Liver (tissue), 9 donors: ENCODE results near the gene FASTKD1. TPM values are rescaled to one million over a fixed set of nuclear protein-coding genes. Genes with fewer than 3 reads are reported as not detected.

Experiments
- DNase-seq: peaks from one replicate; pipeline ENCODE4 v3.0.0-alpha.2; 2017; ENCODE audit warnings: low spot score
- H3K27ac ChIP-seq, 2 donors: one replicate each; pipeline ENCODE4 v1.7.0; 2013; ENCODE audit warnings: inconsistent platforms in 2 of 2, low read length in 2 of 2, control low read depth in 1 of 2, low read depth in 1 of 2, mild to moderate bottlenecking in 1 of 2
- H3K27me3 ChIP-seq, 4 donors: one replicate each; pipeline versions ENCODE4 v1.6.1 to v1.7.0; 2013; ENCODE audit warnings: low read length in 3 of 4, inconsistent platforms in 1 of 4, mild to moderate bottlenecking in 1 of 4, moderate library complexity in 1 of 4; ENCODE audit not compliant: control insufficient read depth in 4 of 4, insufficient read depth in 4 of 4
- H3K36me3 ChIP-seq, 4 donors: one replicate each; pipeline versions ENCODE4 v1.6.1 to v1.7.0; 2013; ENCODE audit warnings: low read length in 3 of 4, mild to moderate bottlenecking in 3 of 4, low read depth in 1 of 4, moderate library complexity in 1 of 4; ENCODE audit not compliant: control insufficient read depth in 4 of 4, insufficient read depth in 3 of 4
- H3K4me1 ChIP-seq, 4 donors: one replicate each; pipeline versions ENCODE4 v1.6.1 to v1.7.0; 2013; ENCODE audit warnings: low read length in 3 of 4, mild to moderate bottlenecking in 3 of 4, moderate library complexity in 1 of 4; ENCODE audit not compliant: control insufficient read depth in 4 of 4, insufficient read depth in 4 of 4
- H3K4me3 ChIP-seq, 3 donors: one replicate each; pipeline versions ENCODE4 v1.6.1 to v1.7.0; 2013; ENCODE audit warnings: low read length in 3 of 3, control low read depth in 1 of 3, low read depth in 1 of 3, mild to moderate bottlenecking in 1 of 3
- H3K9ac ChIP-seq, 2 donors: one replicate each; pipeline ENCODE4 v1.7.0; 2013; ENCODE audit warnings: low read length in 2 of 2, mild to moderate bottlenecking in 2 of 2, moderate library complexity in 2 of 2, control low read depth in 1 of 2, low read depth in 1 of 2
- H3K9me3 ChIP-seq, 4 donors: one replicate each; pipeline versions ENCODE4 v1.6.1 to v1.7.0; 2013; ENCODE audit warnings: low read length in 3 of 4; ENCODE audit not compliant: control insufficient read depth in 4 of 4
- ATF3 ChIP-seq: IDR thresholded peaks from 2 replicates; pipeline ENCODE4 v1.6.1; 2016; ENCODE audit warnings: antibody characterized with exemption
- EGR1 ChIP-seq, 2 donors: IDR thresholded peaks; 2 replicates each; pipeline ENCODE4 v1.6.1; 2016 to 2018; ENCODE audit warnings: antibody characterized with exemption in 2 of 2, low read depth in 2 of 2
- FOXA1 ChIP-seq: IDR thresholded peaks from 2 replicates; pipeline ENCODE4 v1.6.1; 2016; ENCODE audit warnings: antibody characterized with exemption
- FOXA2 ChIP-seq: IDR thresholded peaks from 2 replicates; pipeline ENCODE4 v1.6.1; 2016; ENCODE audit warnings: antibody characterized with exemption
- GABPA ChIP-seq, 2 donors: IDR thresholded peaks in 1 of 2; conservative IDR thresholded peaks in 1 of 2; 2 replicates each; pipeline ENCODE4 v1.6.1; 2016; ENCODE audit warnings: antibody characterized with exemption in 2 of 2, mild to moderate bottlenecking in 1 of 2, moderate library complexity in 1 of 2
- HNF4A ChIP-seq, 2 donors: conservative IDR thresholded peaks; 2 replicates each; pipeline ENCODE4 v1.6.1; 2016; ENCODE audit warnings: antibody characterized with exemption in 2 of 2, mild to moderate bottlenecking in 2 of 2
- HNF4G ChIP-seq: IDR thresholded peaks from 2 replicates; pipeline ENCODE4 v1.6.1; 2016; ENCODE audit warnings: antibody characterized with exemption
- JUND ChIP-seq, 2 donors: IDR thresholded peaks; 2 replicates each; pipeline ENCODE4 v1.6.1; 2016; ENCODE audit warnings: antibody characterized with exemption in 2 of 2
- NR2F2 ChIP-seq: IDR thresholded peaks from 2 replicates; pipeline ENCODE4 v1.6.1; 2016; ENCODE audit warnings: antibody characterized with exemption
- RAD21 ChIP-seq, 2 donors: IDR thresholded peaks; 2 replicates each; pipeline ENCODE4 v1.6.1; 2016; ENCODE audit warnings: antibody characterized with exemption in 2 of 2, mild to moderate bottlenecking in 2 of 2
- REST ChIP-seq: IDR thresholded peaks from 2 replicates; pipeline ENCODE4 v1.6.1; 2016; ENCODE audit warnings: antibody characterized with exemption, mild to moderate bottlenecking
- RXRA ChIP-seq, 2 donors: IDR thresholded peaks; 2 replicates each; pipeline ENCODE4 v1.6.1; 2017 to 2018; ENCODE audit warnings: antibody characterized with exemption in 2 of 2, mild to moderate bottlenecking in 1 of 2
- SP1 ChIP-seq: IDR thresholded peaks from 2 replicates; pipeline ENCODE4 v1.6.1; 2018; ENCODE audit warnings: antibody characterized with exemption, mild to moderate bottlenecking
- TAF1 ChIP-seq: conservative IDR thresholded peaks from 2 replicates; pipeline ENCODE4 v1.6.1; 2016; ENCODE audit warnings: antibody characterized with exemption, mild to moderate bottlenecking
- YY1 ChIP-seq: IDR thresholded peaks from 2 replicates; pipeline ENCODE4 v1.6.1; 2016; ENCODE audit warnings: antibody characterized with exemption, mild to moderate bottlenecking
- ZBTB33 ChIP-seq: IDR thresholded peaks from 2 replicates; pipeline ENCODE4 v1.6.1; 2016; ENCODE audit warnings: antibody characterized with exemption
- WGBS: extraction: QIAGEN DNeasy Blood & Tissue Kit; methylation state at CpG from one replicate; pipeline ENCODE4 v1.1.7; 2013; 5-methylcytosine and 5-hydroxymethylcytosine counted together
- polyA plus RNA-seq, 2 donors: library from polyadenylated mRNA; stranded (reverse) in 1 of 2; unstranded in 1 of 2; fragments of 200-250 nt in 1 of 2; fragments of >200 nt in 1 of 2; fragmentation: Nextera tagmentation in 1 of 2; extraction: Ambion mirVana in 1 of 2; gene quantifications; one replicate each; pipeline versions ENCODE4 v1.2.1 to v1.2.3, GENCODE V29; 2013 to 2015
- total RNA-seq, 2 donors: library from RNA; depleted of rRNA; stranded (reverse); fragments of >200 nt; gene quantifications; one replicate each; pipeline ENCODE4 v1.2.3, GENCODE V29; 2014
- TF ChIP-seq, protein P1 (sequence below): fragments of 150-350 bp; IDR thresholded peaks from 2 replicates; pipeline ENCODE4 v1.5.1; 2017; ENCODE audit warnings: improper control_type of control experiment, low read depth, low read length; ENCODE audit not compliant: missing input control
- TF ChIP-seq, protein P2 (sequence below): IDR thresholded peaks from 2 replicates; pipeline ENCODE4 v1.6.1; 2016; ENCODE audit warnings: antibody characterized with exemption
- donor health status: healthy.
- donor health status: healthy.
- donor health status: healthy.
- donor health status: healthy.
- donor health status: healthy.

FASTKD1 gene
- total and polyA plus RNA-seq, 4 donors, result 6.7 to 20.7 (median 16.2) TPM

DNA sequence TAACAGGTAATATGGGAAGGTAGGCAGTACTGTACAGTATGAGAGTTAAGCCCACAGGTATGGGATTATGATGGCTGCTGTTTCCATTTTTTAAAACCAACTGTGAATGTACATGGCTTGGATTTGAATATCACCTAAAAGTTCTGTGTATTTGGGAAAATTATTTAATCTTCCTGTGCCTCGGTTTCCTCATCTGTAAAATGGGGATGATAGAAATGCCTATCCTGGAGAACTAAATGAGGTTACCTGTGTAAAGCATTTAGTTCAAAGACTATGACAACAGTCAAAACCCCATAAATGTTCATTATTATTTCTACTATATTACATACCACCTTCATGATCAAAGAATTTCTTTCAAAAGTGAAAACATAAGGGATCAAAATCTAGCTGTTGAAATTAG is 60.6 kb downstream of the FASTKD1 start:
- TF ChIP-seq RXRA (IDR thresholded peaks at IDR 0.05) (no peak), YY1 (no peak), GABPA (IDR thresholded peaks at IDR 0.05 in 1 of 2, conservative IDR thresholded peaks at IDR 0.05 in 1 of 2) (no peak), EGR1 (IDR thresholded peaks at IDR 0.05; ENCODE audit: low read depth in 2 of 2) (no peak), SP1 (no peak), ATF3 (no peak), HNF4G (no peak), RAD21 (IDR thresholded peaks at IDR 0.05) (no peak)
- Histone ChIP-seq H3K36me3 (no peaks in the 10 kb centered on the region), H3K4me1 (no peaks in the 10 kb centered on the region), H3K4me3 (no peak overlapping the region), H3K9ac (no peak overlapping the region), H3K27me3 (no peaks in the 10 kb centered on the region), H3K27ac (no peak overlapping the region), H3K9me3 (no peaks in the 10 kb centered on the region)
- DNase-seq, result no peak
- WGBS, result 98% methylated on average over 1 of the region's 1 CpG

DNA sequence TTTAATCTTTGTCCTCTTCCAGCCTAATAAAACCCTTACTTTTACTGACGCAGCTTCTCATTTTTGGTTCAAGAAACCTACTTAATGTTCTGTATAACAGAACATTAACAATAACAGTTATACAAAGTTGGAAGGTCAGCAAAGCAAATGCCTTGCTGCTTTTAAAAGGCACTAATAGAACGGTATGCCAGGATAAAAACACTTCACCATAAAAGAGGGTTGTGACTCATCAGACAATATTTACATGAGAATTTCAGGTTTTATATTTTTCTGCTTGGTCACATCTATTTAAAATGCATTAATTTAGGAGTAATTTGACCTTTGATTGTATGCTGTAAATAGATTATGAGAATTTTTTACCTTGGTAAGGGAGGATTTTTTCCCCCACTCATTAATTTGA is 61.1 kb downstream of the FASTKD1 start:
- no peak overlapping the region for H3K27ac ChIP-seq
- no peak overlapping the region for H3K4me3 ChIP-seq
- TF ChIP-seq FOXA1 (no peak), YY1 (no peak)
- 88% methylated on average over 2 of the region's 2 CpGs for WGBS
- DNase-seq, result no peak
- H3K36me3 ChIP-seq, result no peaks in the 10 kb centered on the region
- H3K9ac ChIP-seq, result no peak overlapping the region
- no peaks in the 10 kb centered on the region for H3K9me3 ChIP-seq
- H3K27me3 ChIP-seq, result no peaks in the 10 kb centered on the region
- H3K4me1 ChIP-seq, result no peaks in the 10 kb centered on the region

GRCh38 chr2:169511818-169512217 is 61.8 kb downstream of the FASTKD1 start:
- DNase-seq, result no peak
- Histone ChIP-seq H3K27me3 (no peaks in the 10 kb centered on the region), H3K36me3 (no peaks in the 10 kb centered on the region), H3K9ac (no peak overlapping the region), H3K4me1 (no peaks in the 10 kb centered on the region), H3K9me3 (no peaks in the 10 kb centered on the region), H3K4me3 (no peak overlapping the region), H3K27ac (no peak overlapping the region)
- TF ChIP-seq RAD21 (IDR thresholded peaks at IDR 0.05) (no peak), ATF3 (no peak), HNF4A (conservative IDR thresholded peaks at IDR 0.05) (no peak), GABPA (IDR thresholded peaks at IDR 0.05 in 1 of 2, conservative IDR thresholded peaks at IDR 0.05 in 1 of 2) (no peak), RXRA (IDR thresholded peaks at IDR 0.05) (no peak), HNF4G (no peak), YY1 (no peak), FOXA2 (no peak), EGR1 (IDR thresholded peaks at IDR 0.05; ENCODE audit: low read depth in 2 of 2) (no peak), TAF1 (no peak), ZBTB33 (no peak), FOXA1 (no peak), REST (no peak), NR2F2 (no peak), SP1 (no peak), JUND (IDR thresholded peaks at IDR 0.05) (no peak)
- TF ChIP-seq, protein P1, sequence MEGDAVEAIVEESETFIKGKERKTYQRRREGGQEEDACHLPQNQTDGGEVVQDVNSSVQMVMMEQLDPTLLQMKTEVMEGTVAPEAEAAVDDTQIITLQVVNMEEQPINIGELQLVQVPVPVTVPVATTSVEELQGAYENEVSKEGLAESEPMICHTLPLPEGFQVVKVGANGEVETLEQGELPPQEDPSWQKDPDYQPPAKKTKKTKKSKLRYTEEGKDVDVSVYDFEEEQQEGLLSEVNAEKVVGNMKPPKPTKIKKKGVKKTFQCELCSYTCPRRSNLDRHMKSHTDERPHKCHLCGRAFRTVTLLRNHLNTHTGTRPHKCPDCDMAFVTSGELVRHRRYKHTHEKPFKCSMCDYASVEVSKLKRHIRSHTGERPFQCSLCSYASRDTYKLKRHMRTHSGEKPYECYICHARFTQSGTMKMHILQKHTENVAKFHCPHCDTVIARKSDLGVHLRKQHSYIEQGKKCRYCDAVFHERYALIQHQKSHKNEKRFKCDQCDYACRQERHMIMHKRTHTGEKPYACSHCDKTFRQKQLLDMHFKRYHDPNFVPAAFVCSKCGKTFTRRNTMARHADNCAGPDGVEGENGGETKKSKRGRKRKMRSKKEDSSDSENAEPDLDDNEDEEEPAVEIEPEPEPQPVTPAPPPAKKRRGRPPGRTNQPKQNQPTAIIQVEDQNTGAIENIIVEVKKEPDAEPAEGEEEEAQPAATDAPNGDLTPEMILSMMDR, result no peak
- TF ChIP-seq, protein P2, sequence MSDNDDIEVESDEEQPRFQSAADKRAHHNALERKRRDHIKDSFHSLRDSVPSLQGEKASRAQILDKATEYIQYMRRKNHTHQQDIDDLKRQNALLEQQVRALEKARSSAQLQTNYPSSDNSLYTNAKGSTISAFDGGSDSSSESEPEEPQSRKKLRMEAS, result no peak
- WGBS, result 93% methylated on average over 1 of the region's 1 CpG
